GM19468 (cell line): ENCODE data around the gene FRAT1.

Experiments used
- ATAC-seq: cut with Tn5 transposase; IDR thresholded peaks from one replicate; pipeline ENCODE4 v1.9.1; 2021; ENCODE audit warnings: mild to moderate bottlenecking, moderate library complexity, moderate number of reproducible peaks; ENCODE audit not compliant: unreplicated experiment; ENCODE audit errors: extremely low read depth

Gene FRAT1

GRCh38 chr10:97361537-97361901 lies 42.4 kb downstream of the FRAT1 start:
- ATAC-seq, result no peak

GRCh38 chr10:97362310-97363033 lies 43.4 kb downstream of the FRAT1 start:
- ATAC-seq, result no peak

GRCh38 chr10:97363071-97363470 lies 44.0 kb downstream of the FRAT1 start:
- no peak for ATAC-seq

- no peak for ATAC-seq
Measured at GRCh38 chr10:97365761-97366351, 46.8 kb downstream of the FRAT1 start.

GRCh38 chr10:97366572-97366971 lies 47.5 kb downstream of the FRAT1 start:
- ATAC-seq, result no peak

- ATAC-seq, result no peak
Measured at GRCh38 chr10:97367126-97367649, 48.1 kb downstream of the FRAT1 start.
